ENCODE results near the gene PROZ. TPM values are rescaled to one million over a fixed set of nuclear protein-coding genes. Genes with fewer than 3 reads are reported as not detected.

Gene PROZ
- total RNA-seq, 1 donor from 2014 or later = not detected

DNA sequence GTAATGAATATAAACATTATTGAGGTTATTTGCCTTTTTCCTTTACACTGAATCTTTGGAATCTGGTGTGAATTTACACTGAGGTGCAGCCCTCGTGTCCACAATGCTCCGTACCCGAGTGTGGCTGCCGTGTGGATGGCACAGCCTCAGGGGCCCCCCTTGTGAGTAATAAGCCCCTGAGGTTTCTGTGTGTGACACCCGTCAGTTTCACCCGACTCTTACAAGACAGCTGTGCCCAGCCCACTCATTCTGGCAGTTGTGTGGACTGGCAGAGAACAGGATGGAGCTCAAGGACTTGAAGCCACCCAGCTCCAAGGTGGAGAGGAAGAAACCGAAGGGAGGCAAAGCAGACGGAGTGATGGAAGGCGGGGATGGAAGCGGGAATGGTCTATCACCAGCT lies 7.8 kb downstream of the PROZ start:
- Mint-ChIP-seq H3K27ac (ENCODE audit: unreplicated experiment) (no peak overlapping the region), H3K9me3 (ENCODE audit: low read depth) (peaks cover 7% of the 10 kb centered on the region), H3K27me3 (ENCODE audit: low read depth) (peaks cover 8% of the 10 kb centered on the region), H3K4me3 (ENCODE audit: unreplicated experiment) (no peak overlapping the region), H3K36me3 (ENCODE audit: low read depth) (peaks cover 16% of the 10 kb centered on the region), H3K4me1 (ENCODE audit: low read depth) (peaks cover 14% of the 10 kb centered on the region)
- TF ChIP-seq, protein P1, sequence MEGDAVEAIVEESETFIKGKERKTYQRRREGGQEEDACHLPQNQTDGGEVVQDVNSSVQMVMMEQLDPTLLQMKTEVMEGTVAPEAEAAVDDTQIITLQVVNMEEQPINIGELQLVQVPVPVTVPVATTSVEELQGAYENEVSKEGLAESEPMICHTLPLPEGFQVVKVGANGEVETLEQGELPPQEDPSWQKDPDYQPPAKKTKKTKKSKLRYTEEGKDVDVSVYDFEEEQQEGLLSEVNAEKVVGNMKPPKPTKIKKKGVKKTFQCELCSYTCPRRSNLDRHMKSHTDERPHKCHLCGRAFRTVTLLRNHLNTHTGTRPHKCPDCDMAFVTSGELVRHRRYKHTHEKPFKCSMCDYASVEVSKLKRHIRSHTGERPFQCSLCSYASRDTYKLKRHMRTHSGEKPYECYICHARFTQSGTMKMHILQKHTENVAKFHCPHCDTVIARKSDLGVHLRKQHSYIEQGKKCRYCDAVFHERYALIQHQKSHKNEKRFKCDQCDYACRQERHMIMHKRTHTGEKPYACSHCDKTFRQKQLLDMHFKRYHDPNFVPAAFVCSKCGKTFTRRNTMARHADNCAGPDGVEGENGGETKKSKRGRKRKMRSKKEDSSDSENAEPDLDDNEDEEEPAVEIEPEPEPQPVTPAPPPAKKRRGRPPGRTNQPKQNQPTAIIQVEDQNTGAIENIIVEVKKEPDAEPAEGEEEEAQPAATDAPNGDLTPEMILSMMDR (IDR thresholded peaks at IDR 0.05) = no peak
- DNase-seq (ENCODE audit: low spot score) = no peak

DNA sequence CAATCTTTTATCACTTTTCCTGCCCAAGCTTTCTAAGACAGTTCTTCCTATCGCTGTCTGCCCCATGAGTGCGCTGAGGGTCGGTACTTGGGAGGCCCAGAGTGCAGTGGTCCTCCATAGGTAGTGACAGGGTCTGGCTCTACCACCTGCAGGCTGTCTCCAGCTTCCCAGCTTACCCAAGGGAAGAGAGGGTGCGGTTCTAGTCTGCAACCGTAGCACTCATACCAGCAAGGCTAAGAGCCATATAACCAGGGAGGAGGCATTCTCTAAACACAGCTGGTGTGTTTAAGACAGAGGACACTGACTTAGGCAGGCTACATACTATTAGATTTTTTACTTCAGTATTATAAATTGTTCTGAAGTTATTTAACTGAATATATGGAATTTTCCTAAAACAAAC lies 8.2 kb downstream of the PROZ start:
- TF ChIP-seq, protein P1 (IDR thresholded peaks at IDR 0.05) = no peak
- H3K36me3 Mint-ChIP-seq (ENCODE audit: low read depth) = peaks cover 21% of the 10 kb centered on the region
- peaks cover 14% of the 10 kb centered on the region for H3K4me1 Mint-ChIP-seq (ENCODE audit: low read depth)

DNA sequence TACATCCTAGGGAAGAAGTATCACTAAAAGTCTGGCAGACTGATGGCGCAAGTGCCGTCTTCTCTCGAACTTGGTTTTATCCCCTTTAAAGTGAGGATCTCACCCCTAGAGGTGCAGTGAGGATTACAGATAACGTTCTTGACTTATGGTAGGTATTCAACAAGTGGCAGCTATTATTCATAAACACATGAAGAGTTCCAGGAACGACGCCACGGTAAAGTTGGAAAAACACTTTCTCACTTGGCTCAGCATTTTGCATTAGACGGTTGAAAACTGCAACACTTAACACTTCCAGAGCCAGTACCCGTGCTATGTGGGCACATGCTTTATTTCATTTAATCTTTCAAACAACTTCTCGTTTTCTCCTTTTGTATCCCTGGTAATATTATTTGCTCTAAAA lies 8.7 kb downstream of the PROZ start:
- TF ChIP-seq, protein P1 (IDR thresholded peaks at IDR 0.05) = no peak
- no peak overlapping the region for H3K27ac Mint-ChIP-seq (ENCODE audit: unreplicated experiment)
- peaks cover 7% of the 10 kb centered on the region for H3K9me3 Mint-ChIP-seq (ENCODE audit: low read depth)
- peaks cover 14% of the 10 kb centered on the region for H3K4me1 Mint-ChIP-seq (ENCODE audit: low read depth)
- no peak for DNase-seq (ENCODE audit: low spot score)
- H3K4me3 Mint-ChIP-seq (ENCODE audit: unreplicated experiment) = no peak overlapping the region
- peaks cover 21% of the 10 kb centered on the region for H3K36me3 Mint-ChIP-seq (ENCODE audit: low read depth)
- peaks cover 8% of the 10 kb centered on the region for H3K27me3 Mint-ChIP-seq (ENCODE audit: low read depth)

More for the DNA sequence above, 8.2 kb downstream of the PROZ start:
- peaks cover 8% of the 10 kb centered on the region for H3K27me3 Mint-ChIP-seq (ENCODE audit: low read depth)
- no peak overlapping the region for H3K4me3 Mint-ChIP-seq (ENCODE audit: unreplicated experiment)
- peaks cover 7% of the 10 kb centered on the region for H3K9me3 Mint-ChIP-seq (ENCODE audit: low read depth)
- no peak overlapping the region for H3K27ac Mint-ChIP-seq (ENCODE audit: unreplicated experiment)
- no peak for DNase-seq (ENCODE audit: low spot score)

DNA sequence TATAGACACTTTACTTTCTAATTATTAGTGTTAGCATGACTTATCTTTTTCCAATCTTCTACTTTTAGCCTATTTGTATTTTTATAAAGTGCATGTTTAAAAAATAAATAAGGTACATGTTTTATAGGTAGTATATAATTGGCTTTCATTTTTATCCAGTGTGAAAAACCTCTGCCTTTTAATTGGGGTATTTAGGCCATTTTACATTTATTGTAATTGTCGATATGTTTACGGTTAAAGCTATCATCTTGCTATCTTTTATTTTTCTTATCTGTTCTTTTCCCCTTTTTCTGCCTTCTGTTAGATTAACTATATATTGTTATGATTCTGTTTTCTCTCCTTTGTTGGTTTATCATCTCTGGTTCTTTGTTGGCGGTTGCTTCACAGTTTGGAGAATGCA lies 9.1 kb downstream of the PROZ start:
- no peak overlapping the region for H3K4me3 Mint-ChIP-seq (ENCODE audit: unreplicated experiment)

DNA sequence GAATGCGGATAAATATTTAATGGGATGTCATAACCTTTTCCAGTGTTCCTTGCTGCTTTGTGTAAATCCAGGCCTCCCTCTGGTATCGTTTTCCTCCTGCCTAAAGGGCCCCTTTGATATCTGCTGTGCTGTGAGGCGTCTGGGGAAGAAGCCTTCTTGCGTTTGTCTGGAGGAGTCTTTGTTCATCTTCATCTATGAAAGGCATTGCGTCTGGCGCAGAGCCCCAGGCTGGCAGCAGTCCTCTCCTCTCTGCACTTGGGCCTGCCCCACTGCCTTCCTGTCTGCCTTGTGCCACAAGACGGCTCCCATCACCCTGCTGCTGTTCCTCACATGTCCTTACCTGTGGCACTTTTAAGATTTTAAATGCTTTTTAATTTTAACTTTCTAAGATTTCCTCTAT lies 9.8 kb downstream of the PROZ start:
- DNase-seq (ENCODE audit: low spot score) = no peak
- Mint-ChIP-seq H3K4me1 (ENCODE audit: low read depth) (peaks cover 14% of the 10 kb centered on the region), H3K27ac (ENCODE audit: unreplicated experiment) (no peak overlapping the region), H3K27me3 (ENCODE audit: low read depth) (peaks cover 5% of the 10 kb centered on the region), H3K4me3 (ENCODE audit: unreplicated experiment) (no peak overlapping the region), H3K9me3 (ENCODE audit: low read depth) (peaks cover 7% of the 10 kb centered on the region), H3K36me3 (ENCODE audit: low read depth) (peaks cover 21% of the 10 kb centered on the region)
- TF ChIP-seq, protein P1 (IDR thresholded peaks at IDR 0.05) = no peak

More for the DNA sequence above, 9.1 kb downstream of the PROZ start:
- Mint-ChIP-seq H3K27me3 (ENCODE audit: low read depth) (peaks cover 8% of the 10 kb centered on the region), H3K4me1 (ENCODE audit: low read depth) (peaks cover 14% of the 10 kb centered on the region), H3K27ac (ENCODE audit: unreplicated experiment) (no peak overlapping the region), H3K9me3 (ENCODE audit: low read depth) (peaks cover 7% of the 10 kb centered on the region), H3K36me3 (ENCODE audit: low read depth) (peaks cover 21% of the 10 kb centered on the region)
- TF ChIP-seq, protein P1 (IDR thresholded peaks at IDR 0.05) = no peak
- DNase-seq (ENCODE audit: low spot score) = no peak
